ENCODE measurements around the gene KRTAP10-10.
"Not testable (repeated sequence)": the region's sequence is repeated elsewhere in the genome, so short reads cannot be mapped to it uniquely, and the experiment has no call there.

Gene KRTAP10-10

GRCh38 chr21:44684483-44684882 is 47.3 kb downstream of the KRTAP10-10 start:
- no peak for DNase-seq (ENCODE audit: low read depth)

- not testable (repeated sequence) for DNase-seq (ENCODE audit: low read depth)
Observed at GRCh38 chr21:44685050-44685449, 47.9 kb downstream of the KRTAP10-10 start.

GRCh38 chr21:44686000-44686781 is 49.0 kb downstream of the KRTAP10-10 start:
- DNase-seq (ENCODE audit: low read depth) = no peak

GRCh38 chr21:44686843-44687561 is 49.8 kb downstream of the KRTAP10-10 start:
- no peak for DNase-seq (ENCODE audit: low read depth)

GRCh38 chr21:44687671-44688070 is 50.5 kb downstream of the KRTAP10-10 start:
- no peak for DNase-seq (ENCODE audit: low read depth)

All from amniotic epithelial cell (primary cell).